ENCODE measurements around the gene PYHIN1.

Gene PYHIN1

GRCh38 chr1:158942490-158942889 lies 11.1 kb downstream of the PYHIN1 start:
- Histone ChIP-seq H2AFZ (ENCODE audit: low read length, unreplicated experiment) (no peak overlapping the region), H3K27ac (ENCODE audit: low read depth, low read length) (no peak overlapping the region), H3K4me1 (ENCODE audit: control insufficient read depth, insufficient read depth, low read length, unreplicated experiment) (no peaks in the 10 kb centered on the region), H3K36me3 (ENCODE audit: insufficient read depth, low read length) (no peaks in the 10 kb centered on the region), H3K4me3 (ENCODE audit: low read depth, low read length) (no peak overlapping the region), H3K27me3 (ENCODE audit: insufficient read depth, low read length) (no peaks in the 10 kb centered on the region), H3K79me2 (ENCODE audit: control insufficient read depth, insufficient read depth, low read length, unreplicated experiment) (no peaks in the 10 kb centered on the region)

GRCh38 chr1:158943059-158943458 lies 11.7 kb downstream of the PYHIN1 start:
- Histone ChIP-seq H2AFZ (ENCODE audit: low read length, unreplicated experiment) (no peak overlapping the region), H3K27me3 (ENCODE audit: insufficient read depth, low read length) (no peaks in the 10 kb centered on the region), H3K4me3 (ENCODE audit: low read depth, low read length) (no peak overlapping the region), H3K36me3 (ENCODE audit: insufficient read depth, low read length) (no peaks in the 10 kb centered on the region), H3K4me1 (ENCODE audit: control insufficient read depth, insufficient read depth, low read length, unreplicated experiment) (no peaks in the 10 kb centered on the region), H3K27ac (ENCODE audit: low read depth, low read length) (no peak overlapping the region), H3K79me2 (ENCODE audit: control insufficient read depth, insufficient read depth, low read length, unreplicated experiment) (no peaks in the 10 kb centered on the region)

- Histone ChIP-seq H3K79me2 (ENCODE audit: control insufficient read depth, insufficient read depth, low read length, unreplicated experiment) (no peaks in the 10 kb centered on the region), H3K27ac (ENCODE audit: low read depth, low read length) (no peak overlapping the region), H3K36me3 (ENCODE audit: insufficient read depth, low read length) (no peaks in the 10 kb centered on the region), H3K4me3 (ENCODE audit: low read depth, low read length) (no peak overlapping the region), H3K4me1 (ENCODE audit: control insufficient read depth, insufficient read depth, low read length, unreplicated experiment) (no peaks in the 10 kb centered on the region), H2AFZ (ENCODE audit: low read length, unreplicated experiment) (no peak overlapping the region), H3K27me3 (ENCODE audit: insufficient read depth, low read length) (no peaks in the 10 kb centered on the region)
Measured at GRCh38 chr1:158945061-158945460, 13.7 kb downstream of the PYHIN1 start.

- Histone ChIP-seq H2AFZ (ENCODE audit: low read length, unreplicated experiment) (no peak overlapping the region), H3K79me2 (ENCODE audit: control insufficient read depth, insufficient read depth, low read length, unreplicated experiment) (no peaks in the 10 kb centered on the region), H3K4me1 (ENCODE audit: control insufficient read depth, insufficient read depth, low read length, unreplicated experiment) (no peaks in the 10 kb centered on the region), H3K27me3 (ENCODE audit: insufficient read depth, low read length) (no peaks in the 10 kb centered on the region), H3K4me3 (ENCODE audit: low read depth, low read length) (no peak overlapping the region), H3K27ac (ENCODE audit: low read depth, low read length) (no peak overlapping the region), H3K36me3 (ENCODE audit: insufficient read depth, low read length) (no peaks in the 10 kb centered on the region)
Measured at GRCh38 chr1:158946785-158947184, 15.4 kb downstream of the PYHIN1 start.

- Histone ChIP-seq H3K27me3 (ENCODE audit: insufficient read depth, low read length) (no peaks in the 10 kb centered on the region), H3K4me3 (ENCODE audit: low read depth, low read length) (no peak overlapping the region), H3K4me1 (ENCODE audit: control insufficient read depth, insufficient read depth, low read length, unreplicated experiment) (no peaks in the 10 kb centered on the region), H3K27ac (ENCODE audit: low read depth, low read length) (no peak overlapping the region), H3K36me3 (ENCODE audit: insufficient read depth, low read length) (no peaks in the 10 kb centered on the region), H2AFZ (ENCODE audit: low read length, unreplicated experiment) (no peak overlapping the region), H3K79me2 (ENCODE audit: control insufficient read depth, insufficient read depth, low read length, unreplicated experiment) (no peaks in the 10 kb centered on the region)
Measured at GRCh38 chr1:158951956-158952355, 20.6 kb downstream of the PYHIN1 start.

- H3K4me1 ChIP-seq (ENCODE audit: control insufficient read depth, insufficient read depth, low read length, unreplicated experiment) = no peaks in the 10 kb centered on the region
- no peaks in the 10 kb centered on the region for H3K36me3 ChIP-seq (ENCODE audit: insufficient read depth, low read length)
- no peak overlapping the region for H2AFZ ChIP-seq (ENCODE audit: low read length, unreplicated experiment)
- no peak overlapping the region for H3K27ac ChIP-seq (ENCODE audit: low read depth, low read length)
- no peaks in the 10 kb centered on the region for H3K79me2 ChIP-seq (ENCODE audit: control insufficient read depth, insufficient read depth, low read length, unreplicated experiment)
- H3K27me3 ChIP-seq (ENCODE audit: insufficient read depth, low read length) = no peaks in the 10 kb centered on the region
- H3K4me3 ChIP-seq (ENCODE audit: low read depth, low read length) = no peak overlapping the region
Measured at GRCh38 chr1:158952416-158952815, 21.1 kb downstream of the PYHIN1 start.

- Histone ChIP-seq H2AFZ (ENCODE audit: low read length, unreplicated experiment) (no peak overlapping the region), H3K4me1 (ENCODE audit: control insufficient read depth, insufficient read depth, low read length, unreplicated experiment) (no peaks in the 10 kb centered on the region), H3K27me3 (ENCODE audit: insufficient read depth, low read length) (peaks cover 28% of the 10 kb centered on the region), H3K36me3 (ENCODE audit: insufficient read depth, low read length) (no peaks in the 10 kb centered on the region), H3K4me3 (ENCODE audit: low read depth, low read length) (no peak overlapping the region), H3K27ac (ENCODE audit: low read depth, low read length) (no peak overlapping the region), H3K79me2 (ENCODE audit: control insufficient read depth, insufficient read depth, low read length, unreplicated experiment) (no peaks in the 10 kb centered on the region)
Measured at GRCh38 chr1:158961178-158961577, 29.8 kb downstream of the PYHIN1 start.

- no peaks in the 10 kb centered on the region for H3K79me2 ChIP-seq (ENCODE audit: control insufficient read depth, insufficient read depth, low read length, unreplicated experiment)
- H2AFZ ChIP-seq (ENCODE audit: low read length, unreplicated experiment) = no peak overlapping the region
- no peak overlapping the region for H3K27ac ChIP-seq (ENCODE audit: low read depth, low read length)
- H3K36me3 ChIP-seq (ENCODE audit: insufficient read depth, low read length) = no peaks in the 10 kb centered on the region
- H3K27me3 ChIP-seq (ENCODE audit: insufficient read depth, low read length) = peaks cover 28% of the 10 kb centered on the region
- no peak overlapping the region for H3K4me3 ChIP-seq (ENCODE audit: low read depth, low read length)
- no peaks in the 10 kb centered on the region for H3K4me1 ChIP-seq (ENCODE audit: control insufficient read depth, insufficient read depth, low read length, unreplicated experiment)
Measured at GRCh38 chr1:158962983-158963382, 31.6 kb downstream of the PYHIN1 start.

GRCh38 chr1:158969166-158969565 lies 37.8 kb downstream of the PYHIN1 start:
- Histone ChIP-seq H3K4me3 (ENCODE audit: low read depth, low read length) (no peak overlapping the region), H3K27ac (ENCODE audit: low read depth, low read length) (no peak overlapping the region), H3K36me3 (ENCODE audit: insufficient read depth, low read length) (no peaks in the 10 kb centered on the region), H3K4me1 (ENCODE audit: control insufficient read depth, insufficient read depth, low read length, unreplicated experiment) (no peaks in the 10 kb centered on the region), H2AFZ (ENCODE audit: low read length, unreplicated experiment) (no peak overlapping the region), H3K79me2 (ENCODE audit: control insufficient read depth, insufficient read depth, low read length, unreplicated experiment) (no peaks in the 10 kb centered on the region), H3K27me3 (ENCODE audit: insufficient read depth, low read length) (peaks cover 20% of the 10 kb centered on the region)

GRCh38 chr1:158969855-158970254 lies 38.5 kb downstream of the PYHIN1 start:
- no peak overlapping the region for H3K27ac ChIP-seq (ENCODE audit: low read depth, low read length)
- H3K36me3 ChIP-seq (ENCODE audit: insufficient read depth, low read length) = no peaks in the 10 kb centered on the region
- no peak overlapping the region for H3K4me3 ChIP-seq (ENCODE audit: low read depth, low read length)
- no peak overlapping the region for H2AFZ ChIP-seq (ENCODE audit: low read length, unreplicated experiment)
- H3K4me1 ChIP-seq (ENCODE audit: control insufficient read depth, insufficient read depth, low read length, unreplicated experiment) = no peaks in the 10 kb centered on the region
- peaks cover 20% of the 10 kb centered on the region for H3K27me3 ChIP-seq (ENCODE audit: insufficient read depth, low read length)
- H3K79me2 ChIP-seq (ENCODE audit: control insufficient read depth, insufficient read depth, low read length, unreplicated experiment) = no peaks in the 10 kb centered on the region

GRCh38 chr1:158972841-158973240 lies 41.5 kb downstream of the PYHIN1 start:
- no peak overlapping the region for H2AFZ ChIP-seq (ENCODE audit: low read length, unreplicated experiment)
- H3K36me3 ChIP-seq (ENCODE audit: insufficient read depth, low read length) = no peaks in the 10 kb centered on the region
- peaks cover 19% of the 10 kb centered on the region for H3K27me3 ChIP-seq (ENCODE audit: insufficient read depth, low read length)
- no peaks in the 10 kb centered on the region for H3K79me2 ChIP-seq (ENCODE audit: control insufficient read depth, insufficient read depth, low read length, unreplicated experiment)
- no peaks in the 10 kb centered on the region for H3K4me1 ChIP-seq (ENCODE audit: control insufficient read depth, insufficient read depth, low read length, unreplicated experiment)
- no peak overlapping the region for H3K4me3 ChIP-seq (ENCODE audit: low read depth, low read length)
- no peak overlapping the region for H3K27ac ChIP-seq (ENCODE audit: low read depth, low read length)
